Chondrocyte (in vitro differentiated cells): ENCODE data around the gene RNASE7. TPM values are rescaled to one million over a fixed set of nuclear protein-coding genes. Genes with fewer than 3 reads are reported as not detected.

Experiments
- DNase-seq: peaks from one replicate; pipeline ENCODE4 v3.0.0; 2021; ENCODE audit warnings: mixed read lengths, low spot score
- H3K27ac Mint-ChIP-seq: one replicate; pipeline ENCODE4 v1.8.0; 2021; ENCODE audit warnings: mild to moderate bottlenecking, moderate library complexity, mixed read lengths; ENCODE audit not compliant: unreplicated experiment
- H3K27me3 Mint-ChIP-seq: 2 replicates; pipeline ENCODE4 v1.8.0; 2021; ENCODE audit warnings: low read depth, mixed read lengths
- H3K36me3 Mint-ChIP-seq: 2 replicates; pipeline ENCODE4 v1.8.0; 2021; ENCODE audit warnings: low read depth, mixed read lengths
- H3K4me1 Mint-ChIP-seq: 2 replicates; pipeline ENCODE4 v1.8.0; 2021; ENCODE audit warnings: low read depth, mild to moderate bottlenecking, mixed read lengths
- H3K4me3 Mint-ChIP-seq: one replicate; pipeline ENCODE4 v1.8.0; 2021; ENCODE audit warnings: mild to moderate bottlenecking, moderate library complexity, mixed read lengths; ENCODE audit not compliant: unreplicated experiment
- H3K9me3 Mint-ChIP-seq: 2 replicates; pipeline ENCODE4 v1.8.0; 2021; ENCODE audit warnings: low read depth, mixed read lengths
- CTCF ChIP-seq: fragments of 200-600 bp; sonication (generic); IDR thresholded peaks from 2 replicates; pipeline ENCODE4 v1.5.0; 2021; ENCODE audit warnings: antibody characterized with exemption, mild to moderate bottlenecking, moderate library complexity
- total RNA-seq: library from RNA; stranded (reverse); gene quantifications from 3 replicates; pipeline ENCODE4 v1.2.1, GENCODE V29; 2021

RNASE7 gene
- total RNA-seq, 1 donor from 2014 or later = not detected

DNA sequence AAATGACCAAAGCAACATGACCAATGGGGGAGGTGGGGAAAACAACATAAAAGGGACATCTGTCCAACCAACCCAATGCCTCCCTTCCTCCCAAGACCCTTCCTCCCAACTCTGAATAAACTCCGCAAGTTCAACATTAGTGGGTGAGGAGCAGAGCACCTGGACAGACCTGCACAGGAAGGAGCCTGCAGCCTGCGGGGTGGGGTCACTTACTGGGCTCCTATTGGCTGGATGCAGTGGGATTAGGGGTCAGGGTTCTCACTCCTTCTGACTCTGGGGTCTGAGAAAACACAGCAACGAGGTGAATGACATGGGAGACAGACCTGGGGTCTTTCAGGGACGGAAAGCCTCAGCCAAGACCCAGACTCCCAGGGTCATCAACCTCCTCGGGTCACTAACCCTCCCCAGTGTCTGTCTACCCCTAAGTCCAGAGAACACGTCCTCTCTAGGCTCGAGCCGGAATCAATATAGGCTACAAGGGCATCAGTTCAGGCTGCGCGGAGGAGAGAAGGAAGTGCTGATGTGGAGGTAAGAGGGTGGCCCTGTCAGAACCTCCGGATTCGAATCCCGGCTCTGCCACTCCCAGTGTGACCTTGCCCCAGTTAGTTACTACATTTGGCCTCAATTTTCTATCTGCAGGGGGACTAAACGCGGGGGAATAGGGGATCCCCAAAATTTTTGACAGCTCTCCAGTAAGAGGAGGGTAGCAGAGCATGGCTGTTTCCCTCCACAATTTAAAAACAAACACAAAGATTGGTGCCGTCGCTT is 18.2 kb upstream of the RNASE7 start:
- no peaks in the 10 kb centered on the region for H3K36me3 Mint-ChIP-seq
- no peak for DNase-seq
- no peaks in the 10 kb centered on the region for H3K9me3 Mint-ChIP-seq
- H3K27me3 Mint-ChIP-seq = peaks cover 10% of the 10 kb centered on the region
- no peak for TF ChIP-seq CTCF
- peaks cover 10% of the 10 kb centered on the region for H3K4me1 Mint-ChIP-seq
- H3K27ac Mint-ChIP-seq = no peak overlapping the region
- H3K4me3 Mint-ChIP-seq = peak overlapping the region; percentile 66

DNA sequence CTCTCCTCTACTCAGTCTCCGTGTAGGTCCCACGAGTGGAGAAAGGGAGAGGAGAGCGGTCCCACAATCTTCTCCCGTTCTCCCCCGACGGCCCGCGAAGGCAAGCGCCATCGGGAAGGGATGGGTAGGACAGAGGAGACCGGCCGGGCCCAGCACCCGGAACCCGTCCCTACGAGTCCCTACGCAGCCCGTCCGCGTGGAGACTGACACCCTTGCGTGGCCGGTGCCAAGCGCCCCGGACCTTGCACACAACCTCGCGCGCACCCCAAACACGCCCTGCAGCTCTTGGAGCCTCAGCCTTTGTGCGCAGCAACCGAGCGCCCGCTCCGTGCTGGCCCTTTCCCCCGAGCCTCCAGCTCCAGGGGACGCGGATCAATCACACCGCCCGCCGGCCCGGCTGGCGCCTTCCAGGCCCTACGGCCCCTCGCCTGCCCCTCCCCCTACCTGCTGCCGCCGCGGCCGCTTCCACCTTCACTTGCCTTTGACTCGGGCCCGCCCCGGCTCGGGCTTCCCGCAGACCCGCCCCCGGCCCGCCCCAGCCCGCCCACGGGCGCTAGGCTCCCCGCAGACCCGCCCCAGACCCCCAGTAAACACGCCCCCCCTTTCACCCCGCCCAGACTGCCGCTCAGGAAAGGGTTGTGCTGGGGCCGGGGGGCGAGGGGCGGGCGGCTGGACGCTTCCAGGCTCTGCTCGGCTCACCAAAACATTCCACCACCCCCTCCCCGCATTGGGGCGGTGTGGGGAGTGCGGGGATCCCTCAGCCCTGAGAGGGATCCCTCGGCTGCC is 17.4 kb upstream of the RNASE7 start, which contains the start of gene NDRG2:
Gene NDRG2 (minus strand): TSS at position 477 of the 786 bp plus-strand sequence. CDS start 1,746 bp downstream, outside the sequence.
- no peak for TF ChIP-seq CTCF
- peaks cover 10% of the 10 kb centered on the region for H3K4me1 Mint-ChIP-seq
- no peaks in the 10 kb centered on the region for H3K9me3 Mint-ChIP-seq
- no peak within 1 kb of the TSS for H3K27ac Mint-ChIP-seq
- H3K4me3 Mint-ChIP-seq = peak within 1 kb of the TSS; percentile 80
- H3K36me3 Mint-ChIP-seq = no peaks in the 10 kb centered on the region
- H3K27me3 Mint-ChIP-seq = peaks cover 10% of the 10 kb centered on the region
- DNase-seq = no peak

- Mint-ChIP-seq H3K36me3 (no peaks in the 10 kb centered on the region), H3K4me1 (peaks cover 10% of the 10 kb centered on the region), H3K4me3 (peak overlapping the region; percentile 80), H3K9me3 (no peaks in the 10 kb centered on the region), H3K27me3 (peaks cover 12% of the 10 kb centered on the region), H3K27ac (no peak overlapping the region)
- TF ChIP-seq CTCF = no peak
- DNase-seq = no peak
Observed at GRCh38 chr14:21025371-21026273, 16.5 kb upstream of the RNASE7 start.

DNA sequence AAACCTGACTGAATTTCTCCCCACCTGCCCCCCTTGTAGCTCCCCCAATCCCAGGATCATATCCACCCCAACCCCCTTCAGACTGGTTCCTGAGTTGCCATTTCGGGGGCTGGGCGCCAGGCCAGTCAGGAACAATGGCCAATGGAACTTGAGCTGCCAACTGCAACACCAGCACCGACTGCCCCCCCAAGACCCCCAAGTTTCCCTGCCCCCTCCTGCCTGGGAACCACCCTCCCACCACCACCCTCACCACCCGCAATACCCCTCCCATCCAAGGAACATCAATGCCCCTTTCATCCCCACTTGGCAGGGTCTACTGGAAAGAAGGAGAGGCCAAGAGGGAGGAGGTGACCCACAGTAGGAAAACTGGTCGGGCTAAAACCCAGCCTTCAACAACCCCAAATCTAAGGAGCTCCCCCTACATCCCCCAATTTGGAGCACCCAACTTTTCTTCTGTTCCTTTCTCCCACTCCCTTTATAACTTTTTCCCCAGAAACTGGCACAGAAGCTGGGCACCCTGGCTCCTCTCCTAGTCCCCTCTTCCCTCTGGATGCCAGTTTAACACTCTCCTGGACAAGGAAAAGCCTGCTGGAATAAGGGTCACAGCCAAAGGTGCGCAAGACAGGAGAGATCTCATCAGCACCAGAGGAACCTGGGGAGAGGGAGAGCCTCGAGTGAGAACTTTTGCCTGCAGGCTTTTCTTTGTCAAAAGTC is 15.7 kb upstream of the RNASE7 start:
- H3K27me3 Mint-ChIP-seq = peaks cover 12% of the 10 kb centered on the region
- no peak overlapping the region for H3K4me3 Mint-ChIP-seq
- no peaks in the 10 kb centered on the region for H3K36me3 Mint-ChIP-seq
- no peak overlapping the region for H3K27ac Mint-ChIP-seq
- no peak for TF ChIP-seq CTCF
- H3K9me3 Mint-ChIP-seq = no peaks in the 10 kb centered on the region
- peaks cover 10% of the 10 kb centered on the region for H3K4me1 Mint-ChIP-seq
- no peak for DNase-seq
